Measurements from ENCODE around the gene SKIC2.
"Not testable (repeated sequence)": the region's sequence is repeated elsewhere in the genome, so short reads cannot be mapped to it uniquely, and the experiment has no call there.

The SKIC2 gene

GRCh38 chr6:31977816-31978431 is 18.9 kb downstream of the SKIC2 start:
- no peak for TF ChIP-seq CTCF (IDR thresholded peaks at IDR 0.05; ENCODE audit: low read depth, low read length)
- H3K36me3 ChIP-seq: no peaks in the 10 kb centered on the region; the same call in 1 of the 2 replicates
- DNase-seq: no peak
- H3K4me3 ChIP-seq (ENCODE audit: low read depth, low read length): no peak overlapping the region
- H3K27me3 ChIP-seq: no peaks in the 10 kb centered on the region
- no peaks in the 10 kb centered on the region for H3K4me1 ChIP-seq
- no peaks in the 10 kb centered on the region for H3K9me3 ChIP-seq

- no peak for TF ChIP-seq CTCF (IDR thresholded peaks at IDR 0.05; ENCODE audit: low read depth, low read length)
- no peaks in the 10 kb centered on the region for H3K4me1 ChIP-seq
- H3K27me3 ChIP-seq: no peaks in the 10 kb centered on the region
- DNase-seq: no peak
- H3K4me3 ChIP-seq (ENCODE audit: low read depth, low read length): no peak overlapping the region
- H3K9me3 ChIP-seq: no peaks in the 10 kb centered on the region
- H3K36me3 ChIP-seq: no peaks in the 10 kb centered on the region; the same call in 1 of the 2 replicates
Measured at GRCh38 chr6:31978831-31979230, 19.9 kb downstream of the SKIC2 start.

- no peak for TF ChIP-seq CTCF (IDR thresholded peaks at IDR 0.05; ENCODE audit: low read depth, low read length)
- DNase-seq: no peak
- Histone ChIP-seq H3K4me1 (no peaks in the 10 kb centered on the region), H3K9me3 (no peaks in the 10 kb centered on the region), H3K27me3 (no peaks in the 10 kb centered on the region), H3K36me3 (no peaks in the 10 kb centered on the region; the same call in 1 of the 2 replicates), H3K4me3 (ENCODE audit: low read depth, low read length) (no peak overlapping the region)
Measured at GRCh38 chr6:31979238-31979898, 20.4 kb downstream of the SKIC2 start.

GRCh38 chr6:31980195-31980876 is 21.4 kb downstream of the SKIC2 start:
- H3K4me1 ChIP-seq; H3K4me3 ChIP-seq (ENCODE audit: low read depth, low read length); H3K36me3 ChIP-seq; H3K27me3 ChIP-seq; DNase-seq; H3K9me3 ChIP-seq: not testable (repeated sequence)

- not testable (repeated sequence) for H3K36me3 ChIP-seq; H3K4me3 ChIP-seq (ENCODE audit: low read depth, low read length); H3K9me3 ChIP-seq; DNase-seq; H3K27me3 ChIP-seq; H3K4me1 ChIP-seq
Measured at GRCh38 chr6:31980998-31981397, 22.0 kb downstream of the SKIC2 start.

- not testable (repeated sequence) for H3K27me3 ChIP-seq; H3K9me3 ChIP-seq; DNase-seq; H3K36me3 ChIP-seq; H3K4me3 ChIP-seq (ENCODE audit: low read depth, low read length); H3K4me1 ChIP-seq
Measured at GRCh38 chr6:31981744-31982143, 22.8 kb downstream of the SKIC2 start, which contains the start of gene C4A. Gene C4A (plus strand): TSS chr6:31982057. CDS start chr6:31982108, 51 bp downstream.

GRCh38 chr6:31989363-31989762 is 30.4 kb downstream of the SKIC2 start:
- H3K27me3 ChIP-seq; H3K4me3 ChIP-seq (ENCODE audit: low read depth, low read length); H3K36me3 ChIP-seq; H3K9me3 ChIP-seq; DNase-seq; H3K4me1 ChIP-seq: not testable (repeated sequence)

- not testable (repeated sequence) for H3K4me1 ChIP-seq; H3K36me3 ChIP-seq; DNase-seq; H3K4me3 ChIP-seq (ENCODE audit: low read depth, low read length); H3K27me3 ChIP-seq; H3K9me3 ChIP-seq
Measured at GRCh38 chr6:31994421-31994820, 35.4 kb downstream of the SKIC2 start.

- not testable (repeated sequence) for H3K27me3 ChIP-seq; H3K9me3 ChIP-seq; H3K36me3 ChIP-seq; DNase-seq; H3K4me3 ChIP-seq (ENCODE audit: low read depth, low read length); H3K4me1 ChIP-seq
Measured at GRCh38 chr6:31996385-31996784, 37.4 kb downstream of the SKIC2 start.

GRCh38 chr6:32002546-32003268 is 43.7 kb downstream of the SKIC2 start:
- H3K9me3 ChIP-seq; H3K27me3 ChIP-seq; H3K4me3 ChIP-seq (ENCODE audit: low read depth, low read length); DNase-seq; H3K4me1 ChIP-seq; H3K36me3 ChIP-seq: not testable (repeated sequence)

GRCh38 chr6:32003301-32003700 is 44.3 kb downstream of the SKIC2 start:
- H3K4me3 ChIP-seq (ENCODE audit: low read depth, low read length); H3K9me3 ChIP-seq; H3K4me1 ChIP-seq; H3K36me3 ChIP-seq; DNase-seq; H3K27me3 ChIP-seq: not testable (repeated sequence)

- not testable (repeated sequence) for DNase-seq; H3K4me1 ChIP-seq; H3K36me3 ChIP-seq; H3K9me3 ChIP-seq; H3K27me3 ChIP-seq; H3K4me3 ChIP-seq (ENCODE audit: low read depth, low read length)
Measured at GRCh38 chr6:32004393-32004792, 45.4 kb downstream of the SKIC2 start.
